Loucy (cell line): ENCODE measurements around the gene PRM3.

Source experiments
- H2AFZ ChIP-seq: fragments of 200-600 bp; sonication (generic); 2 replicates; pipeline ENCODE4 v1.6.0; 2016; ENCODE audit warnings: antibody characterized with exemption, mild to moderate bottlenecking, low read length, moderate library complexity
- H3F3A ChIP-seq: fragments of 200-600 bp; 2 replicates; pipeline ENCODE4 v1.6.0; 2016; ENCODE audit warnings: antibody characterized with exemption, low read depth, mild to moderate bottlenecking
- H3K27me3 ChIP-seq: fragments of 200-600 bp; sonication (generic); 2 replicates; pipeline ENCODE4 v1.6.1; 2014; ENCODE audit warnings: low read length, mild to moderate bottlenecking; ENCODE audit not compliant: insufficient read depth, poor library complexity, severe bottlenecking
- H3K36me3 ChIP-seq: fragments of 200-600 bp; sonication (generic); 2 replicates; pipeline ENCODE4 v1.6.1; 2016; ENCODE audit warnings: low read length; ENCODE audit not compliant: insufficient read depth
- H3K4me1 ChIP-seq: fragments of 200-600 bp; sonication (generic); 2 replicates; pipeline ENCODE4 v1.5.1; 2014; ENCODE audit warnings: low read length, mild to moderate bottlenecking; ENCODE audit not compliant: insufficient read depth, poor library complexity, severe bottlenecking
- H3K4me2 ChIP-seq: fragments of 200-600 bp; sonication (generic); 2 replicates; pipeline ENCODE4 v1.6.0; 2014; ENCODE audit warnings: antibody characterized with exemption, low read length, low read depth, mild to moderate bottlenecking; ENCODE audit not compliant: poor library complexity, severe bottlenecking
- H3K4me3 ChIP-seq: fragments of 200-600 bp; sonication (generic); 2 replicates; pipeline ENCODE4 v1.5.1; 2014; ENCODE audit warnings: low read length, mild to moderate bottlenecking, mixed read lengths; ENCODE audit not compliant: poor library complexity, severe bottlenecking
- H3K79me2 ChIP-seq: fragments of 200-600 bp; sonication (generic); 2 replicates; pipeline ENCODE4 v1.6.1; 2014; ENCODE audit warnings: low read length; ENCODE audit not compliant: insufficient read depth
- H3K9ac ChIP-seq: fragments of 200-600 bp; sonication (generic); 2 replicates; pipeline ENCODE4 v1.6.0; 2014; ENCODE audit warnings: mild to moderate bottlenecking, low read depth, low read length, moderate library complexity; ENCODE audit not compliant: poor library complexity, severe bottlenecking
- H3K9me2 ChIP-seq: fragments of 200-600 bp; sonication (generic); replicated peaks from 2 replicates; pipeline ENCODE4 v1.6.1; 2016; ENCODE audit warnings: low read depth, low read length, mixed read lengths
- H3K9me3 ChIP-seq: fragments of 200-600 bp; sonication (generic); 2 replicates; pipeline ENCODE4 v1.6.1; 2014; ENCODE audit warnings: mild to moderate bottlenecking, antibody characterized with exemption, low read length, low read depth; ENCODE audit not compliant: insufficient read depth
- H4K20me1 ChIP-seq: fragments of 200-600 bp; sonication (generic); 2 replicates; pipeline ENCODE4 v1.6.0; 2014; ENCODE audit warnings: antibody characterized with exemption, low read length, mild to moderate bottlenecking; ENCODE audit not compliant: insufficient read depth, poor library complexity, severe bottlenecking
- EZH2phosphoT487 ChIP-seq: fragments of 200-600 bp; IDR thresholded peaks from 2 replicates; pipeline ENCODE4 v1.6.1; 2018; ENCODE audit warnings: antibody characterized with exemption, mild to moderate bottlenecking, moderate library complexity, borderline replicate concordance
- TF ChIP-seq, protein P1 (sequence below): fragments of 200-600 bp; sonication (generic); conservative IDR thresholded peaks from 2 replicates; pipeline ENCODE4 v1.5.1; 2014; ENCODE audit warnings: mild to moderate bottlenecking, antibody characterized with exemption, low read length

PRM3 gene

DNA sequence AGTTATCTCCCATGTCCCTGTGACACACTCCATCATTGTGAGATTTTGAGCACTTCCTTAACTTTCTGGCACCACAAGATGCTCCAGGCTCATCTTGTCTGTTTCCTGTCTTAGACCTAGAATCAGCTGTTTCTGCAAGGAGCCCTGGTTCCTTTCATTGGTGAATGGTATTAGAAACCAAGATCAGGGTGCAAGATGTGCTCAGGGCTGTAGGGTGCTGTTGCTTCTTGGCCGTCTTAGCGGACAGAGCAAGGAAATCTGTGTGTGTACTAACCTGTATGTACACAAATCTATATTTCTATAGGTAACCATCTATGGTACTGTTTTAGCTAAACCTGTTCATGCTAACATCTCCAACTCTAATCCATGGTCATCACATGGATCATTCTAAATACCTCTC is 15.8 kb upstream of the PRM3 start:
- no peak overlapping the region for H2AFZ ChIP-seq
- TF ChIP-seq, protein P1, sequence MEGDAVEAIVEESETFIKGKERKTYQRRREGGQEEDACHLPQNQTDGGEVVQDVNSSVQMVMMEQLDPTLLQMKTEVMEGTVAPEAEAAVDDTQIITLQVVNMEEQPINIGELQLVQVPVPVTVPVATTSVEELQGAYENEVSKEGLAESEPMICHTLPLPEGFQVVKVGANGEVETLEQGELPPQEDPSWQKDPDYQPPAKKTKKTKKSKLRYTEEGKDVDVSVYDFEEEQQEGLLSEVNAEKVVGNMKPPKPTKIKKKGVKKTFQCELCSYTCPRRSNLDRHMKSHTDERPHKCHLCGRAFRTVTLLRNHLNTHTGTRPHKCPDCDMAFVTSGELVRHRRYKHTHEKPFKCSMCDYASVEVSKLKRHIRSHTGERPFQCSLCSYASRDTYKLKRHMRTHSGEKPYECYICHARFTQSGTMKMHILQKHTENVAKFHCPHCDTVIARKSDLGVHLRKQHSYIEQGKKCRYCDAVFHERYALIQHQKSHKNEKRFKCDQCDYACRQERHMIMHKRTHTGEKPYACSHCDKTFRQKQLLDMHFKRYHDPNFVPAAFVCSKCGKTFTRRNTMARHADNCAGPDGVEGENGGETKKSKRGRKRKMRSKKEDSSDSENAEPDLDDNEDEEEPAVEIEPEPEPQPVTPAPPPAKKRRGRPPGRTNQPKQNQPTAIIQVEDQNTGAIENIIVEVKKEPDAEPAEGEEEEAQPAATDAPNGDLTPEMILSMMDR: no peak
- no peak for TF ChIP-seq EZH2phosphoT487
- no peaks in the 10 kb centered on the region for H3K79me2 ChIP-seq
- H3K9me3 ChIP-seq: no peaks in the 10 kb centered on the region
- no peaks in the 10 kb centered on the region for H3K4me1 ChIP-seq
- no peak overlapping the region for H3K4me2 ChIP-seq
- H4K20me1 ChIP-seq: no peaks in the 10 kb centered on the region
- H3K27me3 ChIP-seq: no peaks in the 10 kb centered on the region
- no peaks in the 10 kb centered on the region for H3K36me3 ChIP-seq
- H3K9me2 ChIP-seq: no peaks in the 10 kb centered on the region
- no peak overlapping the region for H3K9ac ChIP-seq
- no peaks in the 10 kb centered on the region for H3F3A ChIP-seq
- H3K4me3 ChIP-seq: no peak overlapping the region

DNA sequence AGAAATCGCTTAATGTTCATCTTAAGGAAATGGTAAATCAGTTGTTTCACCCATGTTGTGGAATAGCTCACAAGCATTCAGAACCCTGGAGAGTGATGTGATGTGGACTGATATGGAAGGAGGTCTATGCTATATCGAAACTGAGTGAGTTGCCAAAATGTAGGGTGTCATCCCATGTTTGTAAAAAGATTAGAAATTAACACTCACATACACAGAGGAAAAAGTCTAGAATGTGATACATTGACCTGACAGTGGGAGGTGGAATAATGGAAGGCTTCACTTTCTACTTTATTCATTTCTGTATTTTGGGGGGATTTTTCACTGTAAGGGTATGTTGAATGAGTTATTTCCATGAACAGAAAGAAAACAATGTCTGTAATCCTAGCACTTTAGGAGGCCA is 12.4 kb upstream of the PRM3 start:
- Histone ChIP-seq H3K27me3 (no peaks in the 10 kb centered on the region), H3K9me3 (no peaks in the 10 kb centered on the region), H3K4me1 (no peaks in the 10 kb centered on the region), H3F3A (no peaks in the 10 kb centered on the region), H3K9me2 (no peaks in the 10 kb centered on the region), H3K36me3 (no peaks in the 10 kb centered on the region), H3K79me2 (no peaks in the 10 kb centered on the region), H3K9ac (no peak overlapping the region), H4K20me1 (no peaks in the 10 kb centered on the region), H3K4me2 (no peak overlapping the region), H3K4me3 (no peak overlapping the region), H2AFZ (no peak overlapping the region)
- TF ChIP-seq EZH2phosphoT487: no peak
- TF ChIP-seq, protein P1: no peak

DNA sequence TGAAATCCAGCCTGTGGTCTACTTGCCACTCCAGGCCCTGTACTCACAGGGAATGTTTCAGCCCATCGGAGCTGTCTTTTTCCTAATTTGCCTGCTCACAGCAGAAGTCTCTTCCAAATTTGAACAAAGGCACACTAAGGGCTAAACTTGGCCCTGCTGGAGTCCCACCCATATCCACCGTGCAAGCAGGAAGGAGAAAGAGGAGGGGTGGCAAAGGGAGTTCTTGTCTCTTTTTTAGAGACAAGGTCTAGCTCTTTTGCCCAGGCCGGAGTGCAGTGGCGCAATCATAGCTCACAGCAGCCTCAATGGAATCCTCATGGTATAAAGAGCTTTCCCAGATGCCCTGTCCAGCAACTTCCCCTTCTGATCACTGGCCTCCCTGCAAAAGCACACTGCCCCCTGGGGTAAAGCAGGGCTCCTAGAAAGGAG is 10.4 kb upstream of the PRM3 start:
- Histone ChIP-seq H3F3A (no peaks in the 10 kb centered on the region), H3K27me3 (no peaks in the 10 kb centered on the region), H3K79me2 (no peaks in the 10 kb centered on the region), H3K9me3 (no peaks in the 10 kb centered on the region), H2AFZ (no peak overlapping the region), H3K9me2 (no peaks in the 10 kb centered on the region), H3K9ac (no peak overlapping the region), H3K4me2 (no peak overlapping the region), H3K4me3 (no peak overlapping the region), H3K36me3 (no peaks in the 10 kb centered on the region), H3K4me1 (no peaks in the 10 kb centered on the region), H4K20me1 (no peaks in the 10 kb centered on the region)
- no peak for TF ChIP-seq EZH2phosphoT487
- TF ChIP-seq, protein P1: no peak
